GM18499 (cell line): ENCODE measurements around the gene JMJD7.
"Not testable (repeated sequence)": the region's sequence is repeated elsewhere in the genome, so short reads cannot be mapped to it uniquely, and the experiment has no call there.

Source experiments
- ATAC-seq: cut with Tn5 transposase; IDR thresholded peaks from one replicate; pipeline ENCODE4 v1.9.1; 2021; ENCODE audit warnings: moderate number of reproducible peaks; ENCODE audit not compliant: insufficient read depth, unreplicated experiment

JMJD7 gene

DNA sequence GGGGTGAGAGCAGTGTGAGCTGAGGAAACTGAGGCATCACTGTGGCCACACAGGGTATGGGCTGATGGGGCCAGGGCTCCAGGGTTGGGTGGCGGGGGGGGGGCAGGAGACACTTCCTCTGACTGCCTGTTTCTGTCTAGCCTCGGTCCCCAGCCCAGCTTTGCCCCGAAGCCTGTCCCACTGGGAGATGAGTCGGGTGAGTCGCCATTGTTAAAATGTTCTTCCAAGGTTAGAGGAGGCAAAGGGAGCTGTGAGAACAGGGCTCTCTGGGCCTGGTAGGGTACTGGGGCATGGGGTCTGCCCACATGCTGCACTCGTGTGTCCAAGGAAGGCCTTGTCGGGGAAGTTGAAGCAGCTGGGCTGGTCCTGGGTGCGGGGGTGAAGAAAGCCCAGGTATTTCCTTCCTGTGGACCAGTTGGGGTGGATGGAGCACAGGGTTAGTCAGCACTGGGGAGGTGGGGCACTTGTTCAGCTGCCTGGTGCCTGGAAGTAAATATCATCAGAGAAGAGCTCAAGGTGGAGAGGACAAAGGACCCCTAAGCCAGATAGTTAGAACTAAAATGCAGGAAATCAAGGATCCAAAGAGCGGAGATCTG, 8.3 kb upstream of the JMJD7 start:
- no peak for ATAC-seq

DNA sequence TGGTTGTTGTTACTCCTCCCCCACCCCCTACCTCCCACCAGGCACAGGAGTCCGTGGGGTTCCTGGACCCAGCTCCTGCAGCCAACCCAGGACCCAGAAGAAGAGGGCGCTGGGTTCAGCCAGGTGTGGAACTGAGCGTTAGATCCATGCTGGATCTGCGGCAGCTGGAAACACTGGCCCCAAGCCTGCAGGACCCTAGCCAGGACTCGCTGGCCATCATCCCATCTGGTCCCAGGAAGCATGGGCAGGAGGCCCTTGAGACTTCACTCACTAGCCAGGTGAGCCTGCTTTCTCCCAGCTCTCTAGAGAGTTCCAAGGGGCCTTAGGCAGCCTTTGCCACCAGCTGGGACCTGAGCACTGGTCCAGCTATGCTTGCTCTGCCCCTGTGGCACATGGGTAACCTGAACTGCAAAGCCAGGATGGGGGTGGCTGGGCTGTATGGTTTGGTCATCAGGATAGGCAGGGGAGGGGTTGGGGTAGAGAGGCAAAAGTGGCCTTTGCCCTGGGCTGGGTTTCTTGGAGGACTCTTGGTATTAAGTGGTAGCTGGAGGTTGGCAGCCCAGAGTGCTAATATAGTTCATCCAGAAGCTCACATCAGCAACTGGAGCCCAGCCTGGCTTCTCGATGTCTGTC, 7.0 kb upstream of the JMJD7 start:
- no peak for ATAC-seq

DNA sequence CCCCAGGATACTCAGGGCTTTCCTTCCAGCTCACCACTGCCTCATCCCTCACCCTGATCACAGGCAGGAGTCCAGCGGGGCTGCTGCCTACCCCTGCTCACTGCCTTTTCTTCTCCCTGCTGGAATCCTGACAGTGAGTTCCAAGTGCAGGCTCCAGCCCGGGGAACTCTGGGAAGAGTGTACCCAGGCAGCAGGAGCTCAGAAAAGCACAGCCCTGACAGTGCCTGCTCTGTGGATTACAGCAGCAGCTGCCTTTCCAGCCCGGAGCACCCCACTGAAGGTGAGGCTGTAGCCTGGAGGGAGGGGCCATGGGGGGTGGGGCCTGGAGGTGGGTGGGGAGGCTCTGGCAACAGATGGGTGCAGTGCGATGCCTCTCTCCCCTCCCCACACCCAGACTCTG, 6.1 kb upstream of the JMJD7 start:
- no peak for ATAC-seq

DNA sequence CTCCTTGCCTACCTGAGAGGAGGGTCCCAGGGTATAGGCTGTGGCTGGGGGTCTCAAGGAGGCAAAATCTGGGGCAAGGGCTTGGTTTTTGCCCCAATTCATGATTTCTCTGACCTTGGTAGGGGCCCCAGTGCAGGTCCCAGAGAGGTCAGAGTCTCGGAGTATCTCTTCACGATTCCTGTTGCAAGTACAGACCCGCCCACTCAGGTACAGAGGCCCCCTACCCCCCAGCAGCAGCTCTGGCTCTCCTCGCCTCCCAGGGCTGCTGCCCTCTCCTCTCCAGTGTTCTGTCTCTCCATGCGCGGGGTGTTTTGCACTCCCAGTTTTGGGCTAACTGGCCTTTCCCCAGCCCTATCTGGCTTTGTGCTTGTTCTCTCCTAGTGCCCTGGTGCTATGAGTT, 5.4 kb upstream of the JMJD7 start:
- no peak for ATAC-seq

DNA sequence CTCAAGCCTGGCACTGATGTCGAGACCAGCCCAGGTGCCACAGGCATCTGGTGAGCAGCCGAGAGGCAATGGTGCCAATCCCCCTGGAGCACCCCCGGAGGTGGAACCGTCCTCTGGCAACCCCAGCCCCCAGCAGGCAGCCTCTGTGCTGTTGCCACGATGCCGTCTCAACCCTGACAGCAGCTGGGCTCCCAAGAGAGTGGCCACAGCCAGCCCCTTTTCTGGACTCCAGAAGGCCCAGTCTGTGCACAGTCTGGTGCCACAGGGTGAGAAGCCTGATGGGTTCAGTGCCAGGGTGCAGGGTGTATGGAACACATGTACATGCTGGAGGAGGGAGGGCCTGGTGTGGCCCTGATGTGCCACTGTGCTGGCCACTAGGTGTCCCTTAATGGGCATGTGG, 4.9 kb upstream of the JMJD7 start:
- no peak for ATAC-seq

DNA sequence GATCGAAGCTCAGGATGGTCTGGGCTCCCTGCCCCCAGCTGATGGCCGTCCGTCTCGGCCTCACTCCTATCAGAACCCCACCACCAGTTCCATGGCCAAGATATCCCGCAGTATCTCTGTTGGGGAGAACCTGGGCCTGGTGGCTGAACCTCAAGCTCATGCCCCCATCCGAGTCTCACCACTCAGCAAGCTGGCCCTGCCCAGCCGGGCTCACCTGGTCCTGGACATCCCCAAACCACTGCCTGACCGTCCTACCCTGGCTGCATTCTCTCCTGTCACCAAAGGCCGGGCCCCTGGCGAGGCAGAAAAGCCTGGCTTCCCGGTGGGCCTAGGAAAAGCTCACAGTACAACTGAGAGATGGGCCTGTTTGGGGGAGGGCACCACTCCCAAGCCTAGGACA, 4.4 kb upstream of the JMJD7 start:
- no peak for ATAC-seq

DNA sequence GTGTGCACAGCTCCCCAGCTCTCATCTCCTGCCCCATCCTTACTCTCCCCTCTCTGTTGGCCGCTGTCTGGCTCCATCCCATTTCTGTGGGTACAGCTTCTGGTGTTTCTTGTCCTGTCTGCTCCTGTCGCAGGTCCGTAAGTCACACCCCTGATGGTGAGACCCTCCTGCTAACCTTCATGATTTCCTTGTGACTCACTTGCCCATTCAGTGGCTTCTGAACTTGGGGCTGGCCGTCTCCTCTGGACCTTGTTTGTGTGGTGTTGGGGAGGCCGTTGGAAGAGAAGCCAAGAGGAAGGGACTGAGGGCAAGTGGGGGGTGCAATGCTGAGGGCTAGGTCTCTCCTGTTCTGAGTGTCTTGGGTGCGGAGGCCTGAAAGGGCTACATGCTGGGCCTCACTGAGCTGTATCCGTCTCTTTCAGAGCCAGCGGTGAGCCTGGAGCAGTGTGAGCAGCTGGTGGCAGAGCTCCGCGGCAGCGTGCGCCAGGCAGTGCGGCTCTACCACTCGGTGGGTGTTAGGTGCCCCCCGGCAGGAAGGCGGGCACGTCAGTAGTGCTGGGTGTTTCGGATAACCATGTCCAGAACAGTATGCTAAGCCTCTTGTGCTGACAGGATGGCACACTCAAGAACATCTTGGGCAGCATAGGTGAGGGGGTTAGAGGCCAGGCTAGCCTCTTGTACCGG, 3.7 kb upstream of the JMJD7 start:
- ATAC-seq = no peak

DNA sequence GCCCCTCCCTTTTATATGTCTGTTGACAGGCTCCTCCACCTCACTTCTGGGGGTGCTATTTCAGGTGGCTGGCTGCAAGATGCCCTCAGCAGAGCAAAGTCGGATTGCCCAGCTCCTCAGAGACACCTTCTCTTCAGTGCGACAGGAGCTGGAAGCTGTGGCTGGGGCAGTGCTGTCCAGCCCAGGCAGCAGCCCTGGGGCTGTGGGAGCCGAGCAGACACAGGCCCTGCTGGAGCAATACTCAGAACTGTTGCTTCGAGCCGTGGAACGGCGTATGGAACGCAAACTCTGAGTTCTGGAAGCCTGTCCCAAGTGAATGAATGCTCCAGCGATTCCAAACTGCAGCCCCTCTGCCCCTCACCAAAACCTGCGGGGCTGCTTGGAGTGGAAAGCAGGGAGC, 2.7 kb upstream of the JMJD7 start:
- no peak for ATAC-seq

DNA sequence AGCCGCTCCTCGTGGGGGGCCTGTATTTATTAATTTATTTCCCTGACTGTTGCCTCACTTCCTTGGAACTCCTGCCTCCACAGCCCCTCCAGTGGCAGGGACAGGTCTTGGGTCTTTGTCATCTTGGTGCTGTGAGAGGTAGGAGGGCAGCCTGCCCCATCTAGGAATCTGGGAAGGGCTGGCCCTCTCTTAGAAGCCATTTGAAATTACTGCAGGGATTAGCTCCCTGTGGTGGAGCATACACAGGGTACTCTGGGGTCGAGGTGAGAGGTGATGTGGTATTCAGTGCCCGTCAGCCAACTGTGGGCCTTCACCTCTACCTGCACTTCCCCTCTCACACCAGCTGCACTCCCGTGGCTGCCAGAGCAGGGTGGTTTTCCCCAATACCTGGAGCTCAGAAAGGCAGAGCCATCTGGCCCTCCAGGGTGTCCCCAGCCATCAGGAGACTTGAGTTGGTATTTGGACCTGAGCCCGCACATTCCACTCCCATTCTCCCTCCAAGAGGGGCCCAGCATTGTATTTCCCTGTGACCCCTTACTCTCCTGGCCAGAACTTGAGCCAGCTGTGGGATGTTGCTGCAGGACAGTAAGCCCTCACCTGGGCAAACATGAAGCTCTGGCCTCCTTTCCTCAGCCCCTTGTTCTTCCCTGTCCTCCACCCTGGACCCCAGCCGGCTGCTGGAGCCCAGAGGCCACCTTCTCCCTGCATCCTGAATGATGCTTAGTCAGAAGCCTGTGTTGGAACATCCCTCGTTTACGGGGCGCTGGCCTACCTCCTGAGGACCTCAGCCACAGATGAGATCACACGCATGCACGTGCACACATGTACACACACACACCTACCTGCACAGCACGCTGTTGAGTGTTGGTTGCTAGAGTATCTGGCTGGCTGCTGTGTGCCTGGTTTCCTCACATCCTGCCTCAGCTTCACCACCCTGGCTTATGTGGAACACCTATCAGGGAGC, 2.0 kb upstream of the JMJD7 start:
- no peak for ATAC-seq

DNA sequence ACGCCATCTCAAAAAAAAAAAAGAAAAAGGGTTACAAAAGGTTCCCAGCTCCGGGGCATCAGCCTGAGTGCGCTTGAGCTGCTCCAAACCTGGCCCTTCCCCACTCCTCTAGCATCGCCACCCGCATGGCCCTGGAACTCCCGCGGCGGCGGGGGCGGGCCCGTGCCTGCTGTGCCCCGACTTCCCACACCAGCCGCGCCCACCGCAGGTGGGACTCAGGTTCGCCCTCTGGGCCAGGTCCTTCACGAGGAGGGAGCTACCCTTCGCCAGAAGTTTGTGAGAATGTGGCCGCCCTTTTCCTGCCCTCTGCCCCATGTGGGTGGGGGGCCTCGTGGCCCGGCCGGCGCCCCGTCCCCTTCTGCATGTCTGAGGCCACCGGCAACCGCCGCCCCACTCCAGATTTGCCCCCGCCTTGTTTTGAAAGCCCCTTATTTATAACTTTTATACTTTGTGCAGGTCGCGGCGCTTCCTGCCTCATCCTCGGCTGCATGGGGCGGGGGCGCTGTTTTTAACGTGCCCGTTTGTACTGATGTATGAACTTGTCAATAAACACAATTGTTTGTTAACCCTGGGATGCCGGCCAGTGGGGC, 507 bp upstream of the JMJD7 start:
- ATAC-seq = no peak

DNA sequence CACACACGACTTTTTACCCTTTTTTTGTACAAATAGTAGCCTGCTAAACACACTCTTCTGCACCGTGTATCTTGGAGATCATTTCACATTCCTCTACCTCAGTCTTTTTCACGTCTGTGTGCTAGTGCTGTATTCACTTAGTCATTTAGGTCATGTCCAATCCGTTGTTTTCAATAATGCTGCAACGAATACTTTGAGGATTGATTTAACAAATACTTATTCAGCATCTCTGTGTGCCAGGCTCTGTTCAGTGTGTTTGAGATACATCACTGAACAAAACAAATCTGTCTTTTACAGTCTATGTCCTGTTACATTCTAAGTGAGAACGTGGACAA, 882 bp downstream of the JMJD7 start:
- ATAC-seq = no peak

DNA sequence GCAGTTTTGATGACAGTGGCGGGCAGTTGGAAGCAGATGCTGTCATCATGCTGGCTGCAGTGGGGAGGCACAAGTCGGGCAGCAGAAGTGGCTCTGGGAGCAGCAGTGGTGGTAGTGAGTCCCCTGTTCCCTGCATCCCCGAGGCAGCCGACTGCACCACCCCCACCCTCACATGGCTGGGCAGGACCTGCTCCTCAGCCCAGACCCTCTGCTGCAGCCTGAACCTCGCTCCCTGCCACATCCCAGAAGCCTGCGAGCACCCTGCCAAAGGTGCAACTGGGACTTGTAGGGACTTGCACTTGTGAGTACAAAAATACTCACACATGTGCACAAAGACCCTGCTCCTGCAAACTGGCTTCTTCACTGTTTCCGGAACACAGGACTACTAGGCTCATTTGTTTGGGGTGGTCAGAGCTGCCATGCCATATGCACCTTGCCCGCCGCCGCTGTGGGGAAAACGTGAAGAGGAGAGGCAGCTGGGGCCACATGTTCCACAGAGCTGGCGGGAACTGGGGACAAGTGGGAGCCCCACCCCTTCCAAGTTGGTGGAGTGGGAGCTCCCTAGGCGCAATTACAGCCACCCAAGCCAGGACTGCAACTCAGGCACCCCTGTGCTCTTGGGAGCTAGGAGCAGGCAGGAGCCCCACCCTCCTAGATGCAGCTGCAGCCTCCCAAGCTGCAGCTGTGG, 2.2 kb downstream of the JMJD7 start:
- ATAC-seq = no peak

DNA sequence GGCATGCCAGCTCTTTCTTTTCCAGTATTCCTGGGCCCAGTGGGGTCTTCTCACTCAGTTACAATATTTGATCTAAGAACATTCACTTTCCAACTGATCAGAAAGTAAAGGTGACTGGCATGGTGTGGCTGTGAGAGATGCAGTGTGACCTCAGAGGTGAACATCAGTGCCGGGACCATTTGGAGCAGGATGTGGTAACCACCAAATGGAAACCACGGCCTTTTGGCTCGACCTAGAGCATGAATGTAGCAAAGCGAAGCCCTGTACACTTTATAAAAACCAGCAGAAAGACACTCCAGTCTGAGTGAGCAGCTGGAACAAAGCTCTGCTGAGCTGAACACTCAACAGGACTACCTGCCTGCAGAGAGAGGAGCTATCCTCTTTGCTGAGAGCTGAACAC, 3.4 kb downstream of the JMJD7 start:
- ATAC-seq = not testable (repeated sequence)

DNA sequence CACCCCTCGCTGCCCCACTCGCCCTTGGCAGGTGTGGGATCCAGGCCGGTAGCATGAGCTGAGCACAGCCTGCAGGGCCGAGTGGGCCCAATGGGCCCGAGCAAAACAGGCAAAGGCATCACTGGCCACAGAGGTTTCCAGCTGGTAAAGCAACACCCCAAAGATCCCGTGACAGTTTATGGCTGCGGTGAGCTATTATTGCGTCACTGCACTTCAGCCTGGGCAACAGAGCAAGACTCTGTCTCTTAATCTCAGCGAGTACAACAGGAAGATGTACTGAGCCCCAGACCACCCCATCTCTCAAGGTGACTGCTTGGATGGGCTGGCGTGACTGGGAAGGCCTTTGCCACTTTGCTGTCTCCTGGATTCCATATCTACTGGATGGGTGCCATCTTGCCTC, 4.3 kb downstream of the JMJD7 start:
- no peak for ATAC-seq

DNA sequence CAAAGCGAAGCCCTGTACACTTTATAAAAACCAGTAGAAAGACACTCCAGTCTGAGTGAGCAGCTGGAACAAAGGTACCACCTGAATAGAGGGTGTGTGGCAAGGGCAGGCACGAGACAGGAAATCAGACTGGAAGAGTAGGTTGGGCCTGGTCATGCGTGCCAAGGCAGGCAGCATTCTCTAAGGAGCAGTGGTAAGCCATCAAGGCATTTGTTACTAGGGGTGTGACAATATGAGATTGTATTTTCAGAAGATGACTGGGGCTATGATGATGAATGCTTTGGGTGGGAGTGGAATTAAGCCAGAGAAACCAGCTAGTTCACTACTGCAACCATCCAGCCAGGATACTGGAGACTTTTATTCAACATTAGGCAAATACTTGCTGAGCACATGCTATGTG, 5.0 kb downstream of the JMJD7 start:
- no peak for ATAC-seq

DNA sequence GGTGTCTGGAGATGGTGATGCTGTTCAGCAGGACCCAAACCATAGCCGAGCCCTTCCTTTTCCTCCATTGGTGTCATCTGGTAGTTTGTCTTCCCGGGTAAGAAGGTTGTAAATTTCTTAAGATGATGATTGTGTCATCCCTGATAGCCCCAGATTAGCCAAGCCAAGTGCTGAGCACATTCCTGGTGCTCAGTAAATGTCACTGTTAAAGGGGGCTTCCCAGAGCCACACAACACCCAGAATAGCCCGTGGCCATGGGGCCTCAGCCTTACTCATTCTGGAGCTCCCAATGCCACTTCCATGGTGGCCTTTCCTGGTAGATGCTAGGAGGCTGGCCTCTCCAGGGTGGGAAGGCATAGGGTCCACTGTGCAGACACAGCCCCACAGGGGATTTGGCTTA, 6.2 kb downstream of the JMJD7 start:
- no peak for ATAC-seq

DNA sequence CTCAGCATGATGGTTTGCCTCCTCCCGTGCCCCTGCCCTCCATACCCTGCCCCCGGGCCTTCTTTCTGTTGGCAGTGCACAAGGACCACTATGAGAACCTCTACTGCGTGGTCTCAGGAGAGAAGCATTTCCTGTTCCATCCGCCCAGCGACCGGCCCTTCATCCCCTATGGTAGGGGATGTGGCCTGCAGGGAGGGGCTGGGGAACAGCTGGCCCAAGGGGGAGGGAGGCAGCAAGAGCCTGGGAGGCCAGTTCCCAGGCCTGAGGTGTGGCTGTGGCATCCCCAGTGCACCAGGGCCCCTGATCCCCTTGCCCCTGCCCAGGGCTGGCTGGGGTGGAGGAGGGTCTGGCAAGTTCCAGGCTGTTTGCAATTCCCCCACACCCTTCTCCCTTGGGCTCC, 8.2 kb downstream of the JMJD7 start:
- ATAC-seq = no peak

DNA sequence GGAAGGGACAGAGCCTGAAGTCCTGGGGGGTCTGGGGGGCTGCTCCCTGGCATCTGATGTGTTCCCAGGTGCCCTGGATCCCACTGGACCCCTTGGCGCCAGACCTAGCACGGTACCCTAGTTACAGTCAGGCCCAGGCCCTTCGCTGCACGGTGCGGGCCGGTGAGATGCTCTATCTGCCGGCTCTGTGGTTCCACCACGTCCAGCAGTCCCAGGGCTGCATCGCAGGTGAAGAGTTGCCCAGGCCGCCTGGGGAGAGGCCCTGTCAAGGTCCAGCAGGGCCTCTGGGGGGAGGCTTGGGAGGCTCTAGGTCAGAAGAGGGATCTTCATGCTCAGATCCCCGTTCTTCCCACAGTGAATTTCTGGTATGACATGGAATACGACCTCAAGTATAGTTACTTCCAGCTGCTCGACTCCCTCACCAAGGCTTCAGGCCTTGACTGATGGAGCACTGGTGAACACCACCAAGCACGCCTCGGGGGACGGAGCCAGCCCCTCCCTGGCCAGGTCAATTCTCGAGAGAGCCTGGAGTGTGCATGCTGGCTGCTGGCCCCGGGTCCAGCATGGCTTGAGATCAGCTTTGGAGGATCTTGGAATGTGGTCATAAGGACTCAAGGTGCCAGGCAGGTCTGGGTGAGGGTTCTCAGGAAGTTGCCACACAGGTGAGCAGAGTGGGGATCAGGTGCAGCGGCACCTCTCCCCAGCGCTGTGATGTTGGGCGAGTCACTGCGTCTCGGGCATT, 9.0 kb downstream of the JMJD7 start:
- no peak for ATAC-seq

DNA sequence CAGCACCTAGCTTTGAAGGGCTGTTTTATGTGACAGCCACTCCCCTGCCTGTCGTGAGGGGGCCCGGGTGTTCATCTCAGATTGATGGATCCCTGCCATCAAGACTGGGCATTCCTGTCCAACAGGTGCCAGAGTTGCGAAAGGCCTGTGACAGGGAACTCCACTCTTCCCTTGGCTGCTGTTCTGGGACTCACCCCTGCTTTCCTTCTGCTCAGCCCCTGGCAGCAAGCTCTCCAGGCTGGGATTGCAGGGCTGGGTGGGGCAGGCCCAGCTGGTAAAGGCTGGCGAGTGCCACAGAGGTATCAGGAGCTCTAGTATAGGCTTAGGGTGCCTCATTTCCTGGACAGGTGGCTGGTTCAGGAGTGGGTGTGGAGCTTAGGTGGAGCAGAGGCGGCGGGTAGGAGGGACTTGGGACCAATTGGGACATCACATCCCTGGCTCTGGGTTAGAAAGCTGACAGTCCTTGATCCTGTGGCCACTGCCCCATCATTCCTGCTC, 10.6 kb downstream of the JMJD7 start, which contains the start of gene PLA2G4B:
Gene PLA2G4B (plus strand): TSS at position 448 of the 498 bp plus-strand sequence. CDS start 67 bp downstream, outside the sequence.
- ATAC-seq = no peak
